Thyroid gland (tissue), 4 donors: Measurements from ENCODE around the gene RPS15. TPM values are rescaled to one million over a fixed set of nuclear protein-coding genes. Genes with fewer than 3 reads are reported as not detected.
A peak's percentile ranks its signal among the peaks of the same experiment; 100 is the strongest.
"Not testable (repeated sequence)": the region's sequence is repeated elsewhere in the genome, so short reads cannot be mapped to it uniquely, and the experiment has no call there.

Source experiments
- DNase-seq, 2 donors: peaks; one replicate each; pipeline ENCODE4 v3.0.0-alpha.2; 2019
- H3K27ac ChIP-seq, 3 donors: fragments of 200-600 bp; sonication (generic); 1 replicate in 2 of 3; 2 replicates in 1 of 3; pipeline ENCODE4 v1.5.1; 2016 to 2019; ENCODE audit warnings: mild to moderate bottlenecking in 1 of 3, moderate library complexity in 1 of 3
- H3K27me3 ChIP-seq: fragments of 200-600 bp; sonication (generic); one replicate; pipeline ENCODE4 v1.5.1; 2019
- H3K36me3 ChIP-seq, 2 donors: fragments of 200-600 bp; sonication (generic); one replicate each; pipeline ENCODE4 v1.5.1; 2016 to 2019
- H3K4me1 ChIP-seq, 2 donors: fragments of 200-600 bp; sonication (generic); one replicate each; pipeline ENCODE4 v1.5.1; 2017 to 2019
- H3K4me3 ChIP-seq, 3 donors: fragments of 200-600 bp; sonication (generic); replicated peaks in 1 of 3; 1 replicate in 2 of 3; 2 replicates in 1 of 3; pipeline ENCODE4 v1.5.1; 2016; ENCODE audit warnings: mild to moderate bottlenecking in 1 of 3
- H3K9me3 ChIP-seq: fragments of 200-600 bp; sonication (generic); one replicate; pipeline ENCODE4 v1.5.1; 2017
- POLR2A ChIP-seq, 2 donors: fragments of 450-650 bp; IDR thresholded peaks; one replicate each; pipeline ENCODE4 v1.6.1; 2017; ENCODE audit warnings: antibody characterized with exemption in 2 of 2, mild to moderate bottlenecking in 2 of 2, moderate library complexity in 1 of 2
- WGBS, 2 donors: methylation state at CpG; one replicate each; pipeline ENCODE4 v1.1.5; 2017; 5-methylcytosine and 5-hydroxymethylcytosine counted together
- intact Hi-C: fragments of 100-400 bp; cut with DNase I; formaldehyde crosslinking; loops from one replicate; pipeline ENCODE4 v1.15.1; 2023
- total RNA-seq, 4 donors: library from RNA; depleted of rRNA; stranded (reverse); fragments of >200 nt; gene quantifications; one replicate each; pipeline ENCODE4 v1.2.3, GENCODE V29; 2016
- TF ChIP-seq, protein P1 (sequence below), 6 experiments: fragments of 200-600 bp in 3 of 6; fragments of 450-650 bp in 3 of 6; sonication (generic) in 3 of 6; IDR thresholded peaks; one replicate each; pipeline ENCODE4 v1.5.1; 2016 to 2019; ENCODE audit warnings: antibody characterized with exemption in 6 of 6, mild to moderate bottlenecking in 2 of 6, inconsistent platforms in 1 of 6, moderate library complexity in 1 of 6

Gene RPS15
- total RNA-seq, 4 donors from 2014 or later: 1,760 to 2,977 (median 2,488) TPM

DNA sequence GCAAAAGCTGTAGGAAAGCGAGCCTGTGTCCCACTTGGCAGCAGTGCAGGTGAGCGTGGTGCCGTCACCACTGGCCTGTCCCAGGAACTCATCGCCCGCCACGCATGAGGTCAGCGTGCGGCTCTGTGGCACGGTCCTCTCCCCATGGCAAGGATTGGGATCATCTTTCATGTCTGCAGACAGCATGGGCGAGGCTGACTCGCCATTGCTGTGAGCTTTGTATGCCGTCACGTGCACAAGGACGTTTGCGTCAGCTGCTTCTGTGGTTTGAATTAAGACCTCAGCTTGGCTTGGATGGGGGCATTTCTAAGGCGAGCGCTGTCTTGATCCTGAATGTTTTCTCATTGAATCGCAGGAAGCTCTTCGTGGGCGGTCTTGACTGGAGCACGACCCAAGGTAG lies 21.1 kb upstream of the RPS15 start:
- Histone ChIP-seq H3K27me3 (no peaks in the 10 kb centered on the region), H3K4me3 (no peak overlapping the region), H3K36me3 (peaks cover 29 to 30% of the 10 kb centered on the region in 2 donors), H3K4me1 (peaks cover 27 to 40% of the 10 kb centered on the region in 2 donors), H3K9me3 (no peaks in the 10 kb centered on the region), H3K27ac (peak overlapping the region in 1 of 3 donors; percentile 93)
- no peak for DNase-seq
- intact Hi-C loops: no loop called here
- no peak for TF ChIP-seq POLR2A (IDR thresholded peaks at IDR 0.05)
- TF ChIP-seq, protein P1, sequence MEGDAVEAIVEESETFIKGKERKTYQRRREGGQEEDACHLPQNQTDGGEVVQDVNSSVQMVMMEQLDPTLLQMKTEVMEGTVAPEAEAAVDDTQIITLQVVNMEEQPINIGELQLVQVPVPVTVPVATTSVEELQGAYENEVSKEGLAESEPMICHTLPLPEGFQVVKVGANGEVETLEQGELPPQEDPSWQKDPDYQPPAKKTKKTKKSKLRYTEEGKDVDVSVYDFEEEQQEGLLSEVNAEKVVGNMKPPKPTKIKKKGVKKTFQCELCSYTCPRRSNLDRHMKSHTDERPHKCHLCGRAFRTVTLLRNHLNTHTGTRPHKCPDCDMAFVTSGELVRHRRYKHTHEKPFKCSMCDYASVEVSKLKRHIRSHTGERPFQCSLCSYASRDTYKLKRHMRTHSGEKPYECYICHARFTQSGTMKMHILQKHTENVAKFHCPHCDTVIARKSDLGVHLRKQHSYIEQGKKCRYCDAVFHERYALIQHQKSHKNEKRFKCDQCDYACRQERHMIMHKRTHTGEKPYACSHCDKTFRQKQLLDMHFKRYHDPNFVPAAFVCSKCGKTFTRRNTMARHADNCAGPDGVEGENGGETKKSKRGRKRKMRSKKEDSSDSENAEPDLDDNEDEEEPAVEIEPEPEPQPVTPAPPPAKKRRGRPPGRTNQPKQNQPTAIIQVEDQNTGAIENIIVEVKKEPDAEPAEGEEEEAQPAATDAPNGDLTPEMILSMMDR (IDR thresholded peaks at IDR 0.05): no peak
- 91% methylated on average over 21 of the region's 21 CpGs for WGBS, 2 donors

DNA sequence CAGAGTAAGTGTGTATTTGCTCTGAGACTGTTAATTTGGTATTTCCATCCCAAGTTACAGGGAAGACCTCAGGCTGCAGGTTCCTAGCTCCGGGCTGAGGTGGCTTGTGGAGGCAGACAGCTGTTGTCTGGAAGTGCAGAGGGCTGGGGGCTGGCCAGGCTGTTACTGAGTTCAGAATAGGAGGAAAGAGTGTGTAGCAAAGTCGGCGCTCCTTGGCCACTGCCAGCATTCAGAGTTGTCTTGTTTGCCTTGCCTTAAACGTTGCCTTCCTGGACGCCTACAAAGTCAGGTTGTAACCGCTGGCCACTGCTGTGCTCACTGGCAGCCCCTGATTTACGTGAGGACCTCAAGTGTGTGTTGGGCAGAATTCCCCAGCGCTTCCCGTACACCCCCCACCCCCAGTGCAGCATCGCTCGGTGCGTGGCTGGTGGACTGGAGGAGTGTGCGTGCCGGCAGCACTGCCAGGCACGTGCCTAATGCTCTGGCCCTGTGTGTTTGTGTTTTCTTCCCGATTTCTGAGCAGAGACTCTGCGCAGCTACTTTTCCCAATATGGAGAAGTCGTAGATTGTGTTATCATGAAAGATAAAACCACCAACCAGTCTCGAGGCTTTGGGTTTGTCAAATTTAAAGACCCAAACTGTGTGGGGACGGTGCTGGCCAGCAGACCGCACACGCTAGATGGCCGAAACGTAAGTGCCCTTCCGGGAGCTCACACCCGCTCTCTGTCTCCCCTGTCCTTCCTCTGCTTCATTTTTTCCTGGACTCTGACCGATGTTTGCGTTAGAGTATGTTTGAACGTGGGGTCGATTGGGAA lies 20.3 kb upstream of the RPS15 start:
- H3K27ac ChIP-seq: no peak overlapping the region
- no peaks in the 10 kb centered on the region for H3K27me3 ChIP-seq
- 79 to 89% methylated on average over 22 to 30 of the region's 30 CpGs for WGBS, 2 donors
- intact Hi-C loops: no loop called here
- H3K36me3 ChIP-seq: peaks cover 35 to 38% of the 10 kb centered on the region in 2 donors
- TF ChIP-seq, protein P1 (IDR thresholded peaks at IDR 0.05): no peak
- TF ChIP-seq POLR2A (IDR thresholded peaks at IDR 0.05): no peak
- DNase-seq: no peak
- no peak overlapping the region for H3K4me3 ChIP-seq
- H3K9me3 ChIP-seq: no peaks in the 10 kb centered on the region
- H3K4me1 ChIP-seq: peaks cover 27 to 34% of the 10 kb centered on the region in 2 donors

GRCh38 chr19:1418496-1418775 lies 19.8 kb upstream of the RPS15 start:
- WGBS, 2 donors: 83 to 91% methylated on average over 13 of the region's 13 CpGs
- H3K27ac ChIP-seq: no peak overlapping the region
- H3K27me3 ChIP-seq: no peaks in the 10 kb centered on the region
- no peak for DNase-seq
- no peak overlapping the region for H3K4me3 ChIP-seq
- TF ChIP-seq, protein P1 (IDR thresholded peaks at IDR 0.05): no peak
- TF ChIP-seq POLR2A (IDR thresholded peaks at IDR 0.05): no peak
- intact Hi-C loops: no loop called here
- H3K9me3 ChIP-seq: no peaks in the 10 kb centered on the region
- H3K36me3 ChIP-seq: peaks cover 41 to 43% of the 10 kb centered on the region in 2 donors
- H3K4me1 ChIP-seq: peaks cover 27 to 34% of the 10 kb centered on the region in 2 donors

GRCh38 chr19:1418951-1419738 lies 19.1 kb upstream of the RPS15 start:
- 89 to 95% methylated on average over 13 to 19 of the region's 21 CpGs for WGBS, 2 donors
- Histone ChIP-seq H3K4me3 (no peak overlapping the region), H3K9me3 (no peaks in the 10 kb centered on the region), H3K36me3 (peaks cover 47 to 49% of the 10 kb centered on the region in 2 donors), H3K27me3 (no peaks in the 10 kb centered on the region), H3K4me1 (peaks cover 27 to 33% of the 10 kb centered on the region in 2 donors), H3K27ac (no peak overlapping the region)
- intact Hi-C loops: no loop called here
- DNase-seq: no peak
- no peak for TF ChIP-seq POLR2A (IDR thresholded peaks at IDR 0.05)
- TF ChIP-seq, protein P1 (IDR thresholded peaks at IDR 0.05): no peak

DNA sequence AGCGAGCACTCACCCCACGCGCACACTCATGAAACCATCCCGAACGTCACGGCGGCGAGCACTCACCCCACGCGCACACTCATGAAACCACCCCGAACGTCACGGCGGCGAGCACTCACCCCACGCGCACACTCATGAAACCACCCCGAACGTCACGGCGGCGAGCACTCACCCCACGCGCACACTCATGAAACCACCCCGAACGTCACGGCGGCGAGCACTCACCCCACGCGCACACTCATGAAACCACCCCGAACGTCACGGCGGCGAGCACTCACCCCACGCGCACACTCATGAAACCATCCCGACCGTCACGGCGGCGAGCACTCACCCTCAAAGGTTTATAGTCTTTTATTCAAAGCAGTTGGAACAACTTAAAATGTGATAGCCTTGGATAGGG lies 18.1 kb upstream of the RPS15 start:
- peaks cover 51 to 56% of the 10 kb centered on the region in 2 donors for H3K36me3 ChIP-seq
- H3K27me3 ChIP-seq, H3K27ac ChIP-seq, H3K9me3 ChIP-seq, H3K4me3 ChIP-seq, DNase-seq, intact Hi-C loops: not testable (repeated sequence)
- H3K4me1 ChIP-seq: peaks cover 23 to 24% of the 10 kb centered on the region in 2 donors
- 95 to 97% methylated on average over 11 to 15 of the region's 43 CpGs for WGBS, 2 donors
